DMS153 (cell line): ENCODE measurements around the gene CAMK2B.
"Not testable (repeated sequence)": the region's sequence is repeated elsewhere in the genome, so short reads cannot be mapped to it uniquely, and the experiment has no call there.

Experiments used
- DNase-seq: peaks from one replicate; lab custom pipeline; 2025; lab: John Stamatoyannopoulos, UW

CAMK2B gene

DNA sequence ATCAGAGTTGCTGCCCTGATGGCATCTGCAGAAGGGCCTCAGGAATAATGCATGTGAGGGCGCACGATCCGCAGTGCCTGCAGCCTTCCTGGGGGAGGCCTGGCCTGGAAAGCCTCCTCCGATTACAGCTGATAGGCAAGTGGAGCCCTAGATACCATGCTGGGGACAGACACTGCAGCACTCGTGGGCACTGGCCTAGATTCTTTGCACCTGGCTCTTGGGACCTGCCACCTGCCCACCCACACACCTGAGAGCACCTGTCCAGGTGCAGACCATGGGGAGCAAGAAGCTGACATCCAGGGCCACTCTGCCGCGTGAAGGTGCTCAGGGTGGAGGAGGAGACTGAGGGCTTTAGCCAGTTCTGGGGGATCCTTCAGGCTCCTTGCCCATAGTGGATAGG, 109.9 kb downstream of the CAMK2B start:
- DNase-seq = no peak

DNA sequence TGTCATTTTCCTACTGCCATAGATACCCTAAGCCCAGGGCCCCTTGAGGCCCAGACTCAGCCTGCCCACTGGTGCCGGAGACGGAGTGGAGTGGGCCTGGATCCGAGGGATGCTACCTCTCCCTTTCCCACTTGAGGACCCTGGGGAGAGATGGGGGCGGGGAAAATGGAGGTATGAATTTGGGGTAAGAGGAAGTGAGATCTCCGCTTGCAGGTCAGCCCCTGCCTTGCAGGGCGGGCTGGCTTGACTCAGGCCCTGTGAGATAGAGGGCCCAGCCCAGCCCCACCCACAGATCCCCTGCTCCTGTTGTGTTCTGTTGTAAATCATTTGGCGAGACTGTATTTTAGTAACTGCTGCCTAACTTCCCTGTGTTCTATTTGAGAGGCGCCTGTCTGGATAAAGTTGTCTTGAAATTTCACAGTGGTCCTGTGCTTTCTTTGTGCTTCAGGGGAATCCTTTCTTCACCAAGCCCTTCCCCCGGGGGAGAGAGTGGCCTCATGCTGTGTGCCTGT, 111.5 kb downstream of the CAMK2B start:
- DNase-seq = no peak

DNA sequence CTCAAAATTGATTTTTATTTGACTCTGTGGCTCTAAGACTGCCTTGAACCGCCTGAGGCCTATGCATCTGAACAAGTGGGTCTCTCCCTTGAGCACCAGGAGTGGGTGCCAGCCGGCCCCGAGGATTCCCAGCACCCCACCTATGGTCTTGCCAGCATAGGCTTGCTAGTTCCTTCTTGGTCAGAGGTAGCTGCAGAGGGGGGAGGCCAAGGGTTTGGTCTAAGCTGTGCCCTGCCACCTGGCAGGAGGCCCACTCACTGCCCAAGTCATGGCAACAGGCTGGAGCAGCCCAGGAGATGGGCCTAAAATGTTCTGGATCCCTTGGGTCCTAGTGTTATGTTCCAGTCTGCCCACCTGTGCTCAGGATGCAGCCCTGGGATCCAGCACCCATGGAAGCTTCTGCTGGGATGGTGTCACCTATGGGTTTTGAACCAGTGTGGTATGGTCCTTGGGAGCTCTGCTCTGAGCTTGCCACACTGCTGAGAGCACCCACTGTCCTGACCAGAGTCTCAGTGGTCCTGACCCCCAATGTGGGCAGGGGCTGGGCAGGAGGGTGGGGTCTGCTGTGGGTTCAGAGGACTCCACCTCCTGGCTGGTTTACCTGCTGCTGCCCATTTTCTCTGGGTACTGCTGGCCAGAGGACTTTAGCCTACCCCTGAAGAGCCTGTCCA, 112.1 kb downstream of the CAMK2B start:
- DNase-seq = no peak

- DNase-seq = no peak
Observed at GRCh38 chr7:44212581-44213184, 112.7 kb downstream of the CAMK2B start.

DNA sequence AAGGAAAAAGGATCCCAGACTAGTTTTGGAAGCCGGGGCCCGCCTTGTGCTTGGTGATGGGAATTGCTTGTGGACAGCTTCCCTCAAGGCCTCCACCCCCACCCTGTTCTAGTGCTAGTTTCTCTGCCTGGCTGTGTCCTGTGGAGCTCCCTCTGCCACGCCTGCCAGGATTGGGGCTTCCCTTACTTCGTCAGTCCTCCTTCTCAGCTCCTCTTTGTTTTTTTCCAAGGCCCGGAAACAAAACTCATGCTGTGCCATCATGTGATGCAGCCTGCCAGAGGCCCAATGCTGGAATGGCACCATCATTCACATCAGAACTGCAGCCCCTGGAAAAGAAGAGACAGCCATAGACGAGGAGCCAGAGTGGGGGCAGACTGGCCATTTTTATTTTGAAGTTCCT, 113.4 kb downstream of the CAMK2B start:
- no peak for DNase-seq

GRCh38 chr7:44211126-44211675, 114.2 kb downstream of the CAMK2B start:
- no peak for DNase-seq

- DNase-seq = no peak
Observed at GRCh38 chr7:44210107-44210506, 115.3 kb downstream of the CAMK2B start.

- DNase-seq = no peak
Observed at GRCh38 chr7:44208085-44208484, 117.3 kb downstream of the CAMK2B start.

- DNase-seq = no peak
Observed at GRCh38 chr7:44206008-44206407, 119.4 kb downstream of the CAMK2B start.

- no peak for DNase-seq
Observed at GRCh38 chr7:44201813-44202212, 123.6 kb downstream of the CAMK2B start.

DNA sequence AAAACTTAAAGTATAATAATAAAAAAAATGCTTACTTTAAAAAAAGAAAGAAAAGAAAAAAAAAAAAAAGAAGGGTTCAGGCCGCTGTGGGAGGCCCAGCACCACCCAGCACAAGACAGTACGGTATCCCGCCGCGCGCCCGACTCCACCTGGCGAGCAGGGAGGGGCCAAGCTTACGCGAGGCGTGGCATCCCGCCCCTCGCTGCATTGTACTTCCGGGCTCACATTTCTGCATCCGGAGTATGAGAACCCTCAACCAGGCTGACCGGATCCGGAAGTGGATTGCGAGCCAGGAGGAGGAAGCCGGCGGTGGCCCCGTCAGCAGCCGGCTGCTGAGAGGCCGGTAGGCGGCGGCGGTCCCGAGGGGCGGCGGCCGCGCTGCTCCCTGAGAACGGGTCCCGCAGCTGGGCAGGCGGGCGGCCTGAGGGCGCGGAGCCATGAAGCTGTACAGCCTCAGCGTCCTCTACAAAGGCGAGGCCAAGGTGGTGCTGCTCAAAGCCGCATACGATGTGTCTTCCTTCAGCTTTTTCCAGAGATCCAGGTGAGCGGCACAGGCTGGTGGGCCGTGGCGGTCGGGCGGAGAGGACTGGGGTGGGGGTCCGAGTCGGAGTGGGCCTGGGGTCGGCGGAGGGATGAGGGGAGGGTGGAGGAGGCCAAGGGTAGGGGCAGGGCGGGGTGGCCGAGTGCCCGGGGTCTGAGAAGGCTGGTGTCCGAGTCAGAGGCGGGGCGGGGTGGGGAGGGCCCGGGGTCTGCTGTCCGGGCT, 124.5 kb downstream of the CAMK2B start, which contains the start of gene YKT6:
Gene YKT6 (plus strand): TSS at position 280 of the 763 bp plus-strand sequence. CDS start 158 bp downstream, at position 438.
- peak; percentile 97 for DNase-seq

- DNase-seq = not testable (repeated sequence)
Observed at GRCh38 chr7:44200163-44200562, 125.2 kb downstream of the CAMK2B start.

DNA sequence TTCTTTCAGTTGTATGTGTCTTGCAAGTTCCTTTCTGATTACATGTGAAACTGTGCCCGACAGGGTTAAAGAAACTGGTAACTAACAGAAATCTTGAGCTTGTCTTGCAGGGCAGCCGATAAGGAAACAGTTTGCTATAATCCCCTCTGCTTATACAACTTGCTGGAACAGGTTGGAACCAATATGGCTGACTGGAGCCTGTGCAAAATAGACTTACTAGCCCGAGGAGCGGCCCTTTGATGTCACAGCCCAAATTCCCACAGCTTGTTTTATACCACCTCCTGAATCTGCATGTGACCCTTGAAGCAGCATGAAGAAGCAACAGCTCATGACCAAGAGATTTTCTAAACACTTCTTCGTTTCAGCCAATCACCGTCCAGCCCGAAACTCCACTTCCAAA, 127.9 kb downstream of the CAMK2B start:
- no peak for DNase-seq

- no peak for DNase-seq
Observed at GRCh38 chr7:44196450-44196872, 128.9 kb downstream of the CAMK2B start.

DNA sequence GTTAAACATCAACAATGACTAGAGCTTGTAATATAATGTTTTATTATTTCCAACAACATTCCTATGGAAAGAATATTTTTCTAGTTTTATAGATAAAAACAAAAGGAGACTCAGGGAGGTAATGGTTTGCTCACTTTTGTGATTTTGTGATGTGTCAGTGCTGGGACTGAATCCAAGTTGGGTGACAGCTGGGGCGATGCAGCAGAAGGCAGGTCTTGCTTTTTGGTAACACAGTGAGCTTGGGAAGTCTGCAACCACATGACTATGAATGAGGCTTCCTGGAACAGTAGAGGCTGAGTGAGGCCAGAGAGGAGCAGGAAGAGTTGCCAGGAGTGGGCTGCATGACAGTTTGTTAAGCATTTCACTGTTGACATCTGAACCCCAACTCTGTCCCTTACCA, 129.5 kb downstream of the CAMK2B start:
- no peak for DNase-seq

DNA sequence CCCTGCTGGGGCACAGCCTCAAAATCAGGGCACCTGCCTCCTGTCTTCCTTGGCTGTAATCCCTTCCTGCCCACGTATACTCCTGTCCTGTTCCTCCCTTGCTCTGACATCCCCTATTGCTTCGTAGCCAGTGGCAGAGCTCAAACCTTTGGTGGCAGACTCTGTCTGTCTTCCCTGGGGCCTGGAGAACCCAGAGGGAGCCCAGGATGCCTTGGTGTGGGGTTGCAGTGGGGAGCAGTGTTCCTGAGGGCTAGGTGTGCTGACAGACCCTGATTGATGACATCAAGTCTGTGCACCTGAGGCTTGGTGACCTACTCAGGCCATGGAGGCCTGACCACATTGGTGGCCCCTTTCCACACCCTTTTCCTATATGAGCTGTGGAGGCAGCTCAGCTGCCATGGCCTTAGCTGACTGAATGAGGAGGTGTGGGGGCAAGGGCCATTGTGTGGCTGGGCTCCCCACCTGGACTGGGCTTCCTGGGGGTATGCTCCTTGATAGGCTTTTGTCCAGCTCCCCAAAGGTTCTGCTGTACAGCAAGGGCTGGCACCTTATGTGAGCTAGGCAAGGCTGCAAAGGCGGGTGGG, 130.7 kb downstream of the CAMK2B start:
- DNase-seq = no peak

- no peak for DNase-seq
Observed at GRCh38 chr7:44194069-44194468, 131.3 kb downstream of the CAMK2B start.

DNA sequence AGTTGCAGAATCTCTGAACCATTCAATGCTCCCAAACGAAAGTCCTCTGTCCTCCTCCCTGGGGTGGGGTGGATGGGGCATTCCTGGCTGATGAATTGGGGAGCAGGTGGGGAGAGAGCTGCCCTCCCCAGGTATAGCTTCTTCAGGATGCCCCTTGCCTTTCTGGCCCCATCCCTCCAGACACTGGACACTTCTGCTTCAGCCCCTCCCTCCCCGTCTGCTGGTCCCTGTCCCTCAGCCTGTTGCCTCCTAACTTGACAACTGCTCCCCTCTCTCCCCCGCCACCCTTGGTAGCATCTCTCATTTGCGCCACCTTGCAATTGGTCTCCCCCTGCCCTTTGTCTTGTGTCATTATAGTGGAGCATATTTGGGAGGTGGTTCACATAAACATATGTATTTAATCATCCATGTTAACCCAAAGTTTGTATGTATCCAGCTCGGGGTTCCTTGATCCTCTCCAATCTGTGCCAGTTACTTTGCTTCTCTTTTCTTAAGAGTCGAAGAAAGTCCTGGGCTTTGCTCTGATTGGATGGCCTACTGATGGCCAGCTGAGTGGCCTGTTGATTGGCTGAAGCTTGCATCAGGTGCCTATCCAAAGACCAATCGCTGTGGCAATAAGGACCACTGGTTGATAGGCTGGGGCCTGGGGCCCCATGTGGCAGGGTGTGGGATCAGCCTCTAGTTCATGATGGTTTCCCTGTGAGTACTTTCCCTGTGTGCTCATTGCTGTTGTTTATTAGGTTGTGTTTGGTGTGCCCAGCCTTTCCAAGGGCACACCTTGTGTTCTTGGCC, 132.2 kb downstream of the CAMK2B start:
- no peak for DNase-seq

DNA sequence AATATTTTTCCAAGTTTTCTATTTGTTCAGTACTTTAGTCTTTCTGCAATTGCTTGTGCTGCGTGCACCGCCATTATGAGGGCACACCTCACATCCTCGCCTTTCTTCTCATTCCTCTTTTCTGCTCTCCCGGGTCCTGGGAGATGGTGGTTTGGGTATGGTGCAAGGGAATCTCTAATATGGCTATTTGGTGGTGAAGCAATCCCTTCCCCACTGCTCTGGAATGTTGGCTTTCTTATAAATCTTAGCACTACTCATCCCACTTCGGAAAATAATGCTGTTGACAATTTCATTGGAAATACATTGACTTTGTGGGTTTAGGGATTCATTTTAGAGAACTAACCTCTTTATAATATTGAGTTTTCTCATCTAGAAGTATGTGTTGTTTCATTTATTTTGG, 134.2 kb downstream of the CAMK2B start:
- DNase-seq = no peak

- no peak for DNase-seq
Observed at GRCh38 chr7:44189993-44190872, 135.2 kb downstream of the CAMK2B start.
